H1 (cell line): ENCODE data around the gene CAMTA1. TPM values are rescaled to one million over a fixed set of nuclear protein-coding genes. Genes with fewer than 3 reads are reported as not detected.

Experiments used
- BRCA1 ChIP-seq: IDR thresholded peaks from 2 replicates; pipeline ENCODE4 v1.6.1; 2012; ENCODE audit warnings: low read depth, low read length, improper control_type of control experiment
- EZH2 ChIP-seq: fragments of 200-600 bp; sonication (generic); IDR thresholded peaks from 2 replicates; pipeline ENCODE4 v1.7.1; 2012; ENCODE audit warnings: low read depth, mild to moderate bottlenecking, moderate library complexity, low read length, inconsistent platforms; ENCODE audit not compliant: severe bottlenecking
- GTF2F1 ChIP-seq: IDR thresholded peaks from 2 replicates; pipeline ENCODE4 v1.6.1; 2012; ENCODE audit warnings: low read depth, low read length, improper control_type of control experiment, borderline replicate concordance
- JUND ChIP-seq: IDR thresholded peaks from 2 replicates; pipeline ENCODE4 v1.6.1; 2011; ENCODE audit warnings: mild to moderate bottlenecking, improper control_type of control experiment, low read length
- POLR2AphosphoS5 ChIP-seq: IDR thresholded peaks from 2 replicates; pipeline ENCODE4 v1.6.1; 2011; ENCODE audit warnings: low read depth, low read length
- RAD21 ChIP-seq, 2 experiments: IDR thresholded peaks in 1 of 2; conservative IDR thresholded peaks in 1 of 2; 2 replicates each; pipeline ENCODE4 v1.6.1; 2011; ENCODE audit warnings: low read depth in 2 of 2, low read length in 2 of 2, improper control_type of control experiment in 1 of 2, inconsistent platforms in 1 of 2, mild to moderate bottlenecking in 1 of 2, moderate library complexity in 1 of 2
- SIX5 ChIP-seq: IDR thresholded peaks from 2 replicates; pipeline ENCODE4 v1.6.1; 2011; ENCODE audit warnings: mild to moderate bottlenecking, low read depth, low read length
- TEAD4 ChIP-seq: IDR thresholded peaks from 2 replicates; pipeline ENCODE4 v1.6.1; 2012; ENCODE audit warnings: low read depth, low read length, inconsistent platforms, mixed read lengths
- polyA plus RNA-seq, 7 experiments: library from polyadenylated mRNA; depleted of rRNA in 3 of 7; stranded (reverse) in 5 of 7; unstranded in 2 of 7; fragments of >200 nt in 5 of 7; fragments of 200-250 nt in 2 of 7; gene quantifications; 1 replicate in 5 of 7; 2 replicates in 1 of 7; 4 replicates in 1 of 7; pipeline versions ENCODE4 v1.2.1 to v1.2.3, GENCODE V29; 2011 to 2013; ENCODE audit warnings: missing spikeins in 2 of 7, mixed read lengths in 2 of 7
- total RNA-seq: library from RNA; stranded (reverse); fragmentation: NEBNext Ultra II Directional; extraction: Animal tissue kit (Norgen Biotek cat#: 25700); gene quantifications from 2 replicates; pipeline ENCODE4 v1.2.1, GENCODE V29; 2021

The CAMTA1 gene
- total and polyA plus RNA-seq, 2 of the 8 experiments (the other 6 are each of a cell fraction or from before 2014, with no cell fraction given): 65.0 to 119 TPM

DNA sequence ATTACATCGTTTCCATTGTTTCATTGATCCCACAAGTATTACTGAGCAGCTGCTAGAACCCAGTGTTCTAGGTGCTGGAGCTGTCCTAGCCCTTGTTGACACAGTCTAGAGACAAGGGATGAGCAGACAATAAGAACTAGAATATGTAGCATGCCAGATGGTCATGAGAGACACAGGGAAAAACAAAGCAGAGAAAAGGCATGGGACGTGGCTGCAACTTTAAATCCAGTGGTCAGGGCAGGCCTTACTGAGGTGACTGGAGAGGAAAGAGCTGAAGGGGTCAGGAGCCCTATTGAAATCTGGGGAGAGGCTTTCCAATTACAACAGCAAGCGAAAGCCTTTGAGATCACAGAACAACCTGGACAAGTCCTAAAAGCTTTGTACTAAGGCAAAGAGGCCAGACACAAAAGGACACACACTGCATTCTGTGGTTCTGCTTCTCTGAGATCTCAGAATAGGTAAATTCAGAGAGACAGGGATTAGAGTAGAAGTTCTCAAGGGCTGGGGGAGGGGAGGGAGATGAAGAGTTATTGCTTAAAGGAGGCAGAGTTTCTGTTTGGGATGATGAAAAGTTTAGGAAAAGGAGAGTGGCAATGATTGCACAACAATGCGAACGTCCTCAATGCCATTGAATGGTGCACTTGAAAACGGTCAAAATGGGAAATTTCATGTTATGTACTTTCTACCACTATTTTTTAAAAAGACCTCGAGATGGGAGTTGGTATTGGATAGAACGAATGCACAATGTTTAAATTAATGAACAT is 518.5 kb downstream of the CAMTA1 start (continued):
- TF ChIP-seq BRCA1 (no peak), GTF2F1 (no peak), POLR2AphosphoS5 (no peak), RAD21 (IDR thresholded peaks at IDR 0.05 in 1 of 2, conservative IDR thresholded peaks at IDR 0.05 in 1 of 2; ENCODE audit: low read depth in 2 of 2, low read length in 2 of 2) (no peak), EZH2 (no peak), TEAD4 (no peak), SIX5 (no peak), JUND (no peak)
